IPS-20b (cell line): Measurements from ENCODE around the gene MYCBP.
"Not testable (repeated sequence)": the region's sequence is repeated elsewhere in the genome, so short reads cannot be mapped to it uniquely, and the experiment has no call there.

Source experiments
- H3K27ac ChIP-seq: one replicate; pipeline ENCODE4 v1.5.1; 2013; ENCODE audit warnings: low read length
- H3K27me3 ChIP-seq: 2 replicates; pipeline ENCODE4 v1.6.1; 2013; ENCODE audit warnings: mild to moderate bottlenecking, low read length, inconsistent platforms; ENCODE audit not compliant: insufficient read depth
- H3K36me3 ChIP-seq: 2 replicates; pipeline ENCODE4 v1.6.1; 2013; ENCODE audit warnings: low read depth, mild to moderate bottlenecking, inconsistent platforms, low read length, moderate library complexity; ENCODE audit not compliant: insufficient read depth
- H3K4me1 ChIP-seq: 2 replicates; pipeline ENCODE4 v1.6.1; 2013; ENCODE audit warnings: mild to moderate bottlenecking, control low read depth, inconsistent platforms, low read length, moderate library complexity; ENCODE audit not compliant: insufficient read depth
- H3K4me3 ChIP-seq: 2 replicates; pipeline ENCODE4 v1.5.1; 2013; ENCODE audit warnings: mild to moderate bottlenecking, low read length, inconsistent platforms
- H3K9ac ChIP-seq: 2 replicates; pipeline ENCODE4 v1.6.1; 2013; ENCODE audit warnings: low read depth, mild to moderate bottlenecking, inconsistent platforms, low read length, moderate library complexity
- H3K9me3 ChIP-seq: 2 replicates; pipeline ENCODE4 v1.6.1; 2013; ENCODE audit warnings: mild to moderate bottlenecking, low read depth, low read length, inconsistent platforms; ENCODE audit not compliant: insufficient read depth

Gene MYCBP

DNA sequence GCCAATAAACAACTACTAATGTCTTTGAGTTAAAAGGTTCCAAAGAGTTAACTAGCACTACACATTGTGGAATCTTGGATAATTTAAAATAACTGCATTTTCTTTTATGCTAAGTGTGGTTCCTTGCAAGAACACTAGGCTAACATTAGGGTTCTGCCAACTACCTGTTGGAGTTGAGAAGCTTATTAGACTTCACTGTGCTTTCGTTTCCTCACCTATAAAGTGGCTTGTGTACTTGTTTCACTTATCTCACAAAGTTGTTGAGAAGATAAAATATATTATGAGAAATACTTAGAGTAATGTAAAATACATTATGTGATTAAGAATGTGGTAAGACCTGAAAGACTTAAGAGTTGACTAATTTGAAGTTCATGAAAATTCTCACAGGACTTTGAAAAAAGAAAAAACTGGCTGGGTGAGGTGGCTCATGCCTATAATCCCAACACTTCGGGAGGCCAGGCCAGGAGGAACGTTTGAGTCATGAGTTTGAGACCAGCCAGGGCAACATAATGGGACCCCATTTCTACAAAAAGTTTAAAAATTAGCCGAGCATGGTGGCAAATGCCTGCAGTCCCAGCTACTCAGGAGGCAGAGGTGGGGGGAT is 7.9 kb downstream of the MYCBP start:
- no peak overlapping the region for H3K9ac ChIP-seq
- H3K36me3 ChIP-seq = peaks cover 38% of the 10 kb centered on the region

DNA sequence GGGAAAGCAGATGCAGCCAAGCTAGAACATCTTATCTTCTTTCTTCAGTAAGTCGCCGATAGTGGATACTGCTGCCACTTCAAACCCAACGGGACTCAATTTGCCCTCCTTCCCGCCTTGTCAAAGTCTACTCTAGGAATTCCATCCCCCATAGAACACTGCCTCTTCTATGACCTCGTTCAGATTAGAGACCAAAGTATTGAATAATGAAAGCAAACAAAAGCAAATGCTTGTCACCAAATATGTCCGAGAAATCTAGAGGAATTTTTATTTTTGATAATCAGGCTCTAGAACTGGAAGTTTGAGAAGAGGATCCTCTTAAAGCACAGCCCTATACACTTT is 12.7 kb downstream of the MYCBP start:
- no peaks in the 10 kb centered on the region for H3K27me3 ChIP-seq
- peak overlapping the region; percentile 22 for H3K27ac ChIP-seq
- peaks cover 49% of the 10 kb centered on the region for H3K36me3 ChIP-seq
- H3K4me3 ChIP-seq = peak overlapping the region; percentile 96
- no peaks in the 10 kb centered on the region for H3K9me3 ChIP-seq
- H3K4me1 ChIP-seq = peaks cover 7% of the 10 kb centered on the region
- peak overlapping the region; percentile 88 for H3K9ac ChIP-seq

More for the DNA sequence above, 7.9 kb downstream of the MYCBP start:
- H3K9me3 ChIP-seq = no peaks in the 10 kb centered on the region
- no peak overlapping the region for H3K4me3 ChIP-seq
- no peaks in the 10 kb centered on the region for H3K27me3 ChIP-seq
- H3K27ac ChIP-seq = no peak overlapping the region
- H3K4me1 ChIP-seq = peaks cover 3% of the 10 kb centered on the region; the same call in 1 of the 2 replicates

DNA sequence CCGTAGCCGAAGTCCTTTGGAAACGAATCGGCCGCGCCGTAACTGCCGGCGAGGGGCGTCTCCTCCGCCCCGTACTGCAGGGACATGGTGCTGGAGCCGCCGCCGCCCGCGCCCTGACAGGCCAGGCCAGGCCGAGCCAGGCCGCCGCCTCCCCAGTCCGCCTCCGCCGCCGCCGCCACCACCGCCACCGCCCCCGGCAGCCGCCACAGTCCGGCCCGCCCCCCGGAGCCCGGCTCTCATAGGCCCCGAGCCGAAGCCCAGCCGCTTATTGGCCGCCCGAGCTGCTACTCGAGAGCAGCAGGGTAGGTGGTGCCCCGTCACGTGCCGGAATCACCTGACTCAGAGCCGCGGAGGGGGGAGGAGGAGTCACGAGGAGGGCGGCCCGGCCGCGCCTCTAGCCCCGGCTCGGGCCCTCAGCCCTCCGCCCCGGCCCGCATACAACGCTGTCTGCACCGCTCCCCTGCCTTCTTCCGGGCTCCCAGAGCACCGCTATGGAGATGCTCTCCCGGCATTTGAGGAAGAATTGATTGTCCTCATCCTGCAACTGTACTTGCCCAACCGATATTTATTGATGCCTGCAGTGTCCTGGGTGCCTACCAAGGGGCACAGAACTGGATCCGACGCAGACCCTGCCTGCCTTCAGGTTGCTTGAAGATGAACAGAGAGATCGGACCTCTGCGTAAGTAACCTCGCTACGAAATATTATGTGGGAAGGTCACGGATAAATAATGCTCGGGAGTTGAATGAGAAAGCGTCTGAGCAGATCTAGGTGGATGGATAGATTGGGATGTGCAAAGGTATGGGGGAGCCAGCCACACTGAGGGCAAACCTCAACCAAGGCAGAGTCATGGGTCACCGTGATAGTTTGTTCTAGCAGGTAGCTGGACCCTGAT is 13.3 kb downstream of the MYCBP start, which contains the start of gene RRAGC:
RRAGC (minus strand) TSS at position 212 of the 893 bp plus-strand sequence; CDS start at position 86, 126 bp downstream.
- Histone ChIP-seq H3K36me3 (peaks cover 49% of the 10 kb centered on the region), H3K27ac (peak within 1 kb of the TSS; percentile 22), H3K9me3 (no peaks in the 10 kb centered on the region), H3K27me3 (no peaks in the 10 kb centered on the region), H3K4me1 (peaks cover 7% of the 10 kb centered on the region), H3K9ac (peak within 1 kb of the TSS; percentile 88), H3K4me3 (peak within 1 kb of the TSS; percentile 96)

DNA sequence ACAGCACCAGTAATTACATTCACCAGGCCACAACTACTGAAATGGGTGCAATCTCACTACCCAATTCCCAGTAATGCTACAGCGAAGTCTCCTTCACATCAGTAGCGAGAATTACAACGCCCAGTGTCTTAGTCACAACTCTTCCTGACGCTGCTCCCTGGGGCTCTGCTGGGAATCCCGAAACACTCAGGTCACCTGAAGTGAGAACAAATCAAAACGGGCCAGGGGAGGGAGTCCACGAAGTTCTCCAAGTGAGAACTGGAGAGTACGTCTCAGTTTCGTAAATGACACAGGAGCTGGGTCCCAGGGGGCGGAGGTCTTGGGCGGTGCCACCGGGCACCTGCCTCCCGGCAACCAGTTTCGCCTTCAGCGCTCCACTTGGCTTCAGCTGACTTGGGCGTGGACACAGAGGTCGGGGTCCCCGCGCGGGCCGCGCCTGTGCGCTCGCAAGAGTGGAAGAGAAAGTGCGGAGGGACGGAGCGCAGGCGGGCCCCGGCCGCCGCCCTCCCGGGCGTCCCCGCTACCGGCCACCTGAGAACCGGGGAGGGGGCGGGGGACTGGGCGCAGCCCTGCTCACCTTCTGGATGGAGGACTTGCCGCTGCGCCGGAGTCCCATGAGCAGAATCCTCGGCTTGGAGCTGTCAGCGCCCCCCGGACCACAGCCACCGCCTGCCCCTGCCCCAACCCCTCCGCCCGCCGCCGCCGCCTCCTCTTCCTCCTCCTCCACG is 14.2 kb downstream of the MYCBP start:
- Histone ChIP-seq H3K9me3 (no peaks in the 10 kb centered on the region), H3K4me3 (peak overlapping the region; percentile 96), H3K27ac (no peak overlapping the region), H3K4me1 (peaks cover 7% of the 10 kb centered on the region), H3K9ac (peak overlapping the region; percentile 77; the same call in 1 of the 2 replicates), H3K27me3 (no peaks in the 10 kb centered on the region), H3K36me3 (peaks cover 45% of the 10 kb centered on the region)

DNA sequence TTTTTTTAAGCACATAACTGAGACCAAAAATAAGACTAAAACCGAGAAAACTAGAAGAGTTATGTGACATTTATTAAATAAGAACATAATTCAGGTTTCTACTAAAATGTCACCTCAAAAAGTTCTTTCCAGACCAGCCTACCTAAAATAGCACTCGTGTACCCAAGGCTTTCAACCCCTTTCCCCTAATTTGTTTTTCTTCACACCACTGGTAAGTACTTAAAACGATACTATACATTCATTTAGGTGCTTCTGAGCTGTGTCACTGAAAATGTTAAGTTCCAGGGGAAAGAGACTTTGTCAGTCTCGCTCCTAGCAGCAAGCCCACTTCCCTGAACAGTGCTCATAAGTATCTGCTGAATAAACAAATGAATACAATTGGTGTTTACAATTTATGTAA is 20.4 kb downstream of the MYCBP start:
- no peaks in the 10 kb centered on the region for H3K9me3 ChIP-seq
- no peak overlapping the region for H3K4me3 ChIP-seq
- H3K9ac ChIP-seq = no peak overlapping the region
- peaks cover 65% of the 10 kb centered on the region for H3K36me3 ChIP-seq
- no peaks in the 10 kb centered on the region for H3K27me3 ChIP-seq
- no peak overlapping the region for H3K27ac ChIP-seq
- no peaks in the 10 kb centered on the region for H3K4me1 ChIP-seq

DNA sequence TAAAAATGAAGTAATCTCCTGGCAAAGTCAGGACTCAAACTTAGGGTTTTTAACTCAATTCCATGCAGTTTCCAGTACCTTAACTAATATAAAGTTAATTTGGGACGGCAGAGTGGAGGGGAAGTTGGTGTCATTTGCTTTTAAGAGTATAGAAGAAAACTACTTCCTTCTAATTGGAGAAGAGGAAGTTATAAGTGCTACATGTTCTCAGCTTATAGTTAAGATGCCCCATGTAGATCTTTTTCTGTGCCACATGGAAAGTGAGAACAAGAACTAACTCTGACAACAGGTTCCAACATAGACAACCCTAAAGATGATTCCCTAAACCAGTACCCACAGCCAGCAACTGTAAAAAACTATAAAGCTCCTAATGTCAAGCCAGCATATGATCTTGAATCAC is 25.1 kb downstream of the MYCBP start:
- no peaks in the 10 kb centered on the region for H3K27me3 ChIP-seq
- H3K9me3 ChIP-seq = no peaks in the 10 kb centered on the region
- peaks cover 68% of the 10 kb centered on the region for H3K36me3 ChIP-seq
- no peak overlapping the region for H3K9ac ChIP-seq
- H3K27ac ChIP-seq = no peak overlapping the region
- no peaks in the 10 kb centered on the region; the same call in 1 of the 2 replicates for H3K4me1 ChIP-seq
- no peak overlapping the region for H3K4me3 ChIP-seq

DNA sequence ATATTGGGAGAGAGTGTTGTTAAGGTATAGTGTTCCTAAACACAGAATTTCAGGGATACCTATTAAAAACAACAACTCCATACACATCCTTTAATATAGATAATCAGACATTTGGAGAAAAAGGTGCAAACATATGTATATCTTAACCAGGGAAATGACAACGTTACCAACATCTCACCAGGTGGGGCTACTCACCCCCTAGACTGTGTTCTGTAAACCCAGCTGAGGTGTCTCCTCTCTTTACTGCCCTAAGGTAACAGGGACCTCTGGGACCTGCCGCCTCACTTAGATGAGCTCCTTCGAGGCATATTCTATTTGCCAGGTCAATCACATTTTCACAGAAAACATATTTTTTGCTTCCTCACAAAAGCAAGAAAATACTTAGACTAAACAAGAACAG is 26.9 kb downstream of the MYCBP start:
- Histone ChIP-seq H3K4me1 (no peaks in the 10 kb centered on the region; the same call in 1 of the 2 replicates), H3K9me3 (no peaks in the 10 kb centered on the region), H3K4me3 (no peak overlapping the region), H3K9ac (no peak overlapping the region), H3K27ac (no peak overlapping the region), H3K27me3 (no peaks in the 10 kb centered on the region), H3K36me3 (peaks cover 57% of the 10 kb centered on the region)

DNA sequence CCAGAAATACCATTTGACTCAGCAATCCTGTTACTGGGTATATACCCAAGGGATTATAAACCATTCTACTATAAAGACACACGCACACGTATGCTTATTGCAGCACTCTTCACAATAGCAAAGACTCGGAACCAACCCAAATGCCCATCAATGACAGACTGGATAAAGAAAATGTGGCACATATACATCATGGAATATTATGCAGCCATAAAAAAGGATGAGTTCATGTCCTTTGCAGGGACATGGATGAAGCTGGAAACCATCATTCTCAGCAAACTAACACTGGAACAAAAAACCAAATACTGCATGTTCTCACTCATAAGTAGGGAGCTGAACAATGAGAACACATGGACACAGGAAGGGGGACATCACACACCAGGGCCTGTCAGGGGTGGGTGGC is 28.1 kb downstream of the MYCBP start:
- not testable (repeated sequence) for H3K27ac ChIP-seq, H3K27me3 ChIP-seq, H3K4me1 ChIP-seq, H3K9me3 ChIP-seq, H3K9ac ChIP-seq, H3K4me3 ChIP-seq
- peaks cover 55% of the 10 kb centered on the region for H3K36me3 ChIP-seq

DNA sequence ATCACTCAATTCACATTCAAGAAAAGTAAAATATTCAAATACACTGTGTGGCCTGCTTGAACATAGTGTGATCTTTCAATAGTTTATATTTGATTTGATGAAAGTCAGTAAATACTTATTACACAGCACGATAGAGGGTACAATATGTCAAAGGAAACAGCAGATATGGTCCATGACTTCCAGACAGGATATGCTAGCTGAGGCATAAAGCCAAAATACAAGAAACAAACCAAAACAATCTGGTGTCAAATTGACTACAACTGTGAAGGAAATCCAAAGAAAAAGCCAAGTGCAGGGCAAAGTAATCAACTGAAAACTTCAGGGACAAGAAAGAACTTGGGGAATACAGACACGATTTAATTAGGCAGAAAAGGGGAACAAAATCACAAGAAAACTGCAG is 32.9 kb downstream of the MYCBP start:
- Histone ChIP-seq H3K9ac (no peak overlapping the region), H3K27ac (no peak overlapping the region), H3K36me3 (peaks cover 44% of the 10 kb centered on the region), H3K9me3 (no peaks in the 10 kb centered on the region), H3K4me1 (peaks cover 4% of the 10 kb centered on the region), H3K27me3 (no peaks in the 10 kb centered on the region), H3K4me3 (no peak overlapping the region)

DNA sequence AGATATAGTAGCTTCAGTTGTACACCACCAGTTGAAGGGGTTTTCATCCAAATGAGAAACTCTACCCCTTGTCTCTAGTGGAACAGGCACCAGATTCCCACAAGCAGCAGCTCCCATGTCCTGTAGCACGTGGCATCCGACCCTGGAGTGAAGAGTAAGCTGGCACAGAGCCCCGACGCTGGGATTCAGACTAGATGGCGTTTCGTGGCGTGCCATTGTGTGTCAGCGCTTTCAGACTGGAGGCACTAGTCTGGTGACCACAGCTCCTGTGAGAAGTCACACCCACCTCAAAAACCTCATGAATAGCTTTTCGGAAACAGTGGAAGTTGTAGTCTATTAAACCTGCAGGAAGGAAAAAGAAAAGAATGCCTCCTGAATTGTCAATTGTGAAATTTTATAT is 33.8 kb downstream of the MYCBP start:
- H3K9me3 ChIP-seq = no peaks in the 10 kb centered on the region
- no peak overlapping the region for H3K4me3 ChIP-seq
- no peak overlapping the region for H3K27ac ChIP-seq
- no peak overlapping the region for H3K9ac ChIP-seq
- no peaks in the 10 kb centered on the region for H3K27me3 ChIP-seq
- peaks cover 37% of the 10 kb centered on the region for H3K36me3 ChIP-seq
- H3K4me1 ChIP-seq = peaks cover 4% of the 10 kb centered on the region

DNA sequence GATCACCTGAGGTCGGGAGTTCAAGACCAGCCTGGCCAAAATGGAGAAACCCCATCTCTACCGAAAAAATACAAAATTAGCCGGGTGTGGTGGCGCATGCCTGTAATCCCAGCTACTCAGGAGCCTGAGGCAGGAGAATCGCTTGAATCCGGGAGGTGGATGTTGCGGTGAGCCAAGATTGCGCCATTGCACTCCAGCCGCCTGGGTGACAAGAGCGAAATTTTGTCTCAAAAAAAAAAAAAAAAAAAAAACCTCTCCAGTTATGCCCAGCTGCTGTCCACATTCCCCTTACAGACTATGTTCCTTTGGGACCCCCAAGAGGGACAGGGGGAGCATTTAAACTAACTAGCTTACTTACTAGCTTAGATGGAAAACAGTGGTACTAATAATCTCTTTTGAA is 36.8 kb downstream of the MYCBP start:
- H3K9ac ChIP-seq, H3K27ac ChIP-seq, H3K27me3 ChIP-seq, H3K4me3 ChIP-seq, H3K9me3 ChIP-seq, H3K4me1 ChIP-seq: not testable (repeated sequence)
- peaks cover 23% of the 10 kb centered on the region for H3K36me3 ChIP-seq
